Calu3 (cell line): ENCODE results near the gene MTMR3. TPM values are rescaled to one million over a fixed set of nuclear protein-coding genes. Genes with fewer than 3 reads are reported as not detected.

Source experiments
- BruUV-seq: library from RNA; stranded (reverse); fragments of 400-500 nt; replicated peaks from 2 replicates; lab custom pipeline; 2021; lab: Mats Ljungman, UMichigan
- CTCF ChIA-PET: fragments of 300-600 bp; sonication (Branson Sonifier 250); formaldehyde crosslinking; loops from one replicate; lab custom pipeline; 2022; ENCODE audit warnings: antibody characterized with exemption; lab: Charles Lee
- DNase-seq: peaks from one replicate; pipeline ENCODE4 v3.0.0; 2022
- H3K27ac Mint-ChIP-seq: one replicate; pipeline ENCODE4 v1.8.0; 2022; ENCODE audit warnings: mixed read lengths; ENCODE audit not compliant: unreplicated experiment
- H3K27me3 Mint-ChIP-seq: one replicate; pipeline ENCODE4 v1.8.0; 2022; ENCODE audit warnings: mixed read lengths; ENCODE audit not compliant: unreplicated experiment
- H3K36me3 Mint-ChIP-seq: one replicate; pipeline ENCODE4 v1.8.0; 2022; ENCODE audit warnings: mild to moderate bottlenecking, moderate library complexity, mixed read lengths; ENCODE audit not compliant: insufficient read depth, unreplicated experiment
- H3K4me1 Mint-ChIP-seq: one replicate; pipeline ENCODE4 v1.8.0; 2022; ENCODE audit warnings: mild to moderate bottlenecking, low read depth, mixed read lengths; ENCODE audit not compliant: unreplicated experiment
- H3K4me3 Mint-ChIP-seq: one replicate; pipeline ENCODE4 v1.8.0; 2022; ENCODE audit warnings: mild to moderate bottlenecking, low read depth, moderate library complexity, mixed read lengths; ENCODE audit not compliant: unreplicated experiment
- H3K9me3 Mint-ChIP-seq: one replicate; pipeline ENCODE4 v1.8.0; 2022; ENCODE audit warnings: low read depth, mixed read lengths; ENCODE audit not compliant: unreplicated experiment
- intact Hi-C: fragments of 100-400 bp; cut with micrococcal nuclease; formaldehyde crosslinking; loops from one replicate; pipeline ENCODE4 v1.10.0; 2022; ENCODE audit not compliant: unreplicated experiment
- total RNA-seq: library from RNA; stranded (reverse); gene quantifications from 2 replicates; pipeline ENCODE4 v1.2.3, GENCODE V29; 2022
- TF ChIP-seq, protein P1 (sequence below): fragments of 200-600 bp; IDR thresholded peaks from one replicate; pipeline ENCODE4 v1.8.0; 2022; ENCODE audit warnings: antibody characterized with exemption; ENCODE audit not compliant: unreplicated experiment

MTMR3 gene
- total RNA-seq, 1 experiment from 2014 or later = 34.5 TPM

DNA sequence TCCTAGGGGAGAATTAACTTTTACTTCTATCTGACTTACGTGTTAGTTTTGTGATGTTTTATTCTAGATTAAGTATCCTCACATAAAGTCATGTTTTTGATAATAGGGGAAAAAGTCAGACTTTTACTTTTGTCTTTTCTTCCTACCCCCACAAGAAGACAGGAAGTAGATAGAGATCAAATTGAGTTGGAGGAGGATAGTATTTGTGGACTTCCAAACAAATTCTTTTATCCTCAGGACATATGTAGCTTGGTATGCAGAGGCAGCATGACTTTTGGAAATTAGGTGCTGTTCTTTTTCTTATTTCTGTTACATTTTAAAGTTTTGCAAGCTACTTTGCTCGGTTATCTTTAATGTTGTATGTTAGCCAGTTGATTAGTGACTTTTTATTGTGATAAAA is 61.4 kb downstream of the MTMR3 start:
- no peaks in the 10 kb centered on the region for H3K36me3 Mint-ChIP-seq
- H3K4me1 Mint-ChIP-seq = peaks cover 25% of the 10 kb centered on the region
- H3K27ac Mint-ChIP-seq = no peak overlapping the region
- BruUV-seq = no TSS peak
- CTCF ChIA-PET = no interaction called here
- intact Hi-C loops = no loop called here
- no peak overlapping the region for H3K4me3 Mint-ChIP-seq
- TF ChIP-seq, protein P1, sequence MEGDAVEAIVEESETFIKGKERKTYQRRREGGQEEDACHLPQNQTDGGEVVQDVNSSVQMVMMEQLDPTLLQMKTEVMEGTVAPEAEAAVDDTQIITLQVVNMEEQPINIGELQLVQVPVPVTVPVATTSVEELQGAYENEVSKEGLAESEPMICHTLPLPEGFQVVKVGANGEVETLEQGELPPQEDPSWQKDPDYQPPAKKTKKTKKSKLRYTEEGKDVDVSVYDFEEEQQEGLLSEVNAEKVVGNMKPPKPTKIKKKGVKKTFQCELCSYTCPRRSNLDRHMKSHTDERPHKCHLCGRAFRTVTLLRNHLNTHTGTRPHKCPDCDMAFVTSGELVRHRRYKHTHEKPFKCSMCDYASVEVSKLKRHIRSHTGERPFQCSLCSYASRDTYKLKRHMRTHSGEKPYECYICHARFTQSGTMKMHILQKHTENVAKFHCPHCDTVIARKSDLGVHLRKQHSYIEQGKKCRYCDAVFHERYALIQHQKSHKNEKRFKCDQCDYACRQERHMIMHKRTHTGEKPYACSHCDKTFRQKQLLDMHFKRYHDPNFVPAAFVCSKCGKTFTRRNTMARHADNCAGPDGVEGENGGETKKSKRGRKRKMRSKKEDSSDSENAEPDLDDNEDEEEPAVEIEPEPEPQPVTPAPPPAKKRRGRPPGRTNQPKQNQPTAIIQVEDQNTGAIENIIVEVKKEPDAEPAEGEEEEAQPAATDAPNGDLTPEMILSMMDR = no peak
- H3K9me3 Mint-ChIP-seq = peaks cover 3% of the 10 kb centered on the region
- DNase-seq = no peak
- no peaks in the 10 kb centered on the region for H3K27me3 Mint-ChIP-seq

DNA sequence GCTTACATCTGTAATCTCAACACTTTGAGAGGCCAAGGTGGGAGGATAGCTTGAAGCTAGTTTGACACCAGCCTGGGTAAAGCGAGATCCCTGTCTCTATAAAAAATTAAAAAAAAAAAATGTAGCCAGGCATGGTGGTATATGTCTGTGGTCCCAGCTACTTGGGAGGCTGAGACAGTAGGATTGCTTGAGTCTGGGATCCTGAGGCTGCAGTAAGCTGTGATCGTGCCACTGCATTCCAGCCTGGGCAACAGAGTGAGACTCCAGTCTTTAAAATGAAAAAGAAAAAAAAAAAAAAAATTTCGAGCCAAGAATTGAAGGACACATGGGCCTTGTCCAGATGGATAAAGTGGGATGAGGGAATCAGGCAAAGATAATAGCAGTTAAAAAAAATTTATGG is 62.5 kb downstream of the MTMR3 start:
- no TSS peak for BruUV-seq
- no peaks in the 10 kb centered on the region for H3K36me3 Mint-ChIP-seq
- CTCF ChIA-PET = no interaction called here

GRCh38 chr22:29946220-29946619 is 63.2 kb downstream of the MTMR3 start:
- DNase-seq = no peak
- no peaks in the 10 kb centered on the region for H3K36me3 Mint-ChIP-seq
- no peak overlapping the region for H3K27ac Mint-ChIP-seq
- H3K27me3 Mint-ChIP-seq = no peaks in the 10 kb centered on the region
- intact Hi-C loops = loop anchor here (5.0 kb wide), 1 partner anchor 39 kb away; no protein-coding TSS in a partner anchor
- no TSS peak for BruUV-seq
- H3K4me1 Mint-ChIP-seq = peaks cover 25% of the 10 kb centered on the region
- peaks cover 3% of the 10 kb centered on the region for H3K9me3 Mint-ChIP-seq
- H3K4me3 Mint-ChIP-seq = no peak overlapping the region
- CTCF ChIA-PET = no interaction called here
- TF ChIP-seq, protein P1 = no peak

More for the DNA sequence above, 62.5 kb downstream of the MTMR3 start:
- no peak for DNase-seq
- Mint-ChIP-seq H3K27ac (no peak overlapping the region), H3K4me3 (no peak overlapping the region), H3K9me3 (peaks cover 3% of the 10 kb centered on the region), H3K27me3 (no peaks in the 10 kb centered on the region), H3K4me1 (peaks cover 25% of the 10 kb centered on the region)
- intact Hi-C loops = loop anchor here (5.0 kb wide), 1 partner anchor 38 kb away; no protein-coding TSS in a partner anchor
- TF ChIP-seq, protein P1 = no peak

DNA sequence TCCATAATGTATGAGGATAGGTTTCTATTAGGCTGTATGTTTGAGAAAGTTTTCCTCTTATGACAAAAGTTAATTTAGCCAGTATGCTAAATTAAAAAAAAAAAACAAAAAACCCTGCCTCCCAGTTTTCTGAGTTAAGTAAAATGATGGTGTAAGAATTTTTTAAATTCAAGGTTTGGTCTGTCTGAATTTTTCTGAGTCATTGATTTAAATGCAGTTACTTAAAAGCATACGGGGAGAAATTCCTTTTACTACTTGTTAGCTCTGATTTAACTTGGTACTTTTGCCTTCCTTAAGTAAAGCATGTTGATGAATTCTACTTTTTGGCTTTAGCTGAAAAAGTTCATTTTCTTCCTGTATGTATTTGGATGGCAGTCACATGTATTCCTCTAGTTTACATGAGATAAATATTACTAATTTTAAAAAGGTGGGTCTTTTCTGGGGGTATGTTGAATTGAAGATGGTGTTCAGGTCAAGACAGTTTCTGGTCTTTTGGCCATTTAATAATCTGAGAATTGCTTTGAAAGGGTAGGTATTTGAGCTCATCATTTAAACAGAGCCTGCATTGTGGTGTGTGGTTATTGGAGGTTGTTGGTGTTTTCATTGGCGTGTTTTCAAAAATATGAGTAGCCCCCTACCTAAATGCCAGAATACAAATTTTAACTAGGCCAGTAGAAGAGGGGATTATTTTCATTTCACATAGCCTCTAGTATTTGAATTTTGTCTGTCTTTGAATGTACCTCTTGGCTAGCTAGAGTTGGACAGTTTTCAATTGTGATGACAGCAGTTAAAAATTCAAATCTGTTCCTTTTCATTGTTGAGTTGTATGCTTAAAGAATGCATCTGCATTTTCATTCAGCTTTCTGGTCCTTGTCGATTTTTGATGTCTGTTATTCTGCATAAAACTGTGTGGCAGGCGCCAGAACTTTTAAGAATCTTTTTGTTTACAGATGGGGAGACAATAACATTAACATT is 64.7 kb downstream of the MTMR3 start:
- no TSS peak for BruUV-seq
- Mint-ChIP-seq H3K4me3 (no peak overlapping the region), H3K27me3 (no peaks in the 10 kb centered on the region), H3K27ac (no peak overlapping the region), H3K36me3 (no peaks in the 10 kb centered on the region), H3K9me3 (no peaks in the 10 kb centered on the region), H3K4me1 (peaks cover 25% of the 10 kb centered on the region)
- DNase-seq = no peak
- TF ChIP-seq, protein P1 = no peak
- CTCF ChIA-PET = interaction anchor here (0.7 to 1.0 kb wide), 3 partner anchors 8 to 65 kb away, joined by 3 to 4 read pairs (median 3); partner anchors contain the start of gene MTMR3
- intact Hi-C loops = loop anchor here (5.0 kb wide), 1 partner anchor 40 kb away; no protein-coding TSS in a partner anchor
